ENCODE measurements around the gene ARIH2.

The ARIH2 gene

DNA sequence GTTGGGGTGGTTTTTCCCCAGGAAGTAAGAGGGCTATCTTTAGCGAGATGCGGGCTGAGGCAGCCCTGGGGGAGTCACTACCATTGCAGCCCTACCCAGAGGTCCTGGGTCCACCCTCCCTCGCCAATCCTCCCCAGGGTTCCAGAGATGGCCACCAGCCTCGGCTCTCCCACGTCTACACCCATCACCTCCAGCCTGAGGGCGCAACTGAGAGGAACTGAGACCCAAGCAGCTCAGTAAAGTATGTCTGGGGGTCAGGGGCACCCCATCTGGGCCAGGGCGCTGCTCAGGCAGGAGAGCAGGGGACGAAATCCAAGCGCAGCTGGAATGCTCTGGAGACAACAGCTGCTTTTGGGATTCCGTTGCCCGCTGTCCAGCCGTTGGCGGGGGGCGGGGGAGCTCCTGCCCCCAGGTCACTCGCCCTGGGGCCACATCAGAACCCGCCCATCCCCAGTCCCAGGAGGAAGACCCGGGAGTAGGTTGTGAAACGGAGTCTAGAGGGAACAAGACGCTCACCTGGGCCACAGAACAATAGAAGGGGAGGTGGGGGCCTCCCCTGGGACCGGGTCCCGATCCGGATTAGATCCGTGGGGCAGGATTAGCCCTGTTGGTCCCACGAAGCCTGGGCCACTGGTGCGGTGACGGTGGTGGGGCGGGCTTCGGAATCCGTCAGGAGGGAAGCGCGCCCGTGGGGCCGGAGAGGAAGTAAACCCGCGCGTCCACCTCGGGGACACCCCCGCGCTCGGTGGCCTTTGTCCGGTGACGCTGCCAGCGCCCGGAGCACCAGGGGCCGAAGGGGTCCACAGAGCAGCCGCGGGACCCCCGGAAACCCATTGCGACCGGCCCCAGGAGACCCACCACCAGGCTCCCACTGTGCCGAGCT is 101.9 kb downstream of the ARIH2 start:
- Histone ChIP-seq H2AFZ (ENCODE audit: low read depth, low read length) (no peak overlapping the region), H3K9me3 (ENCODE audit: control insufficient read depth, low read length) (no peaks in the 10 kb centered on the region), H2BK15ac (ENCODE audit: low read depth, poor library complexity, severe bottlenecking) (peak overlapping the region; percentile 17), H3K18ac (ENCODE audit: low read depth in 1 of 2, low read length in 2 of 2) (peak overlapping the region; percentile 85 to 93), H3K4me3 (ENCODE audit: insufficient read depth in 1 of 2, low read depth in 1 of 2, low read length in 2 of 2) (peak overlapping the region; percentile 72 to 94), H2BK120ac (ENCODE audit: low read depth, low read length) (no peak overlapping the region), H3K4me2 (ENCODE audit: low read length, poor library complexity, severe bottlenecking) (peak overlapping the region; percentile 79), H2AK5ac (ENCODE audit: low read length, severe bottlenecking) (peak overlapping the region; percentile 16), H3K4ac (ENCODE audit: low read depth in 1 of 2, low read length in 2 of 2) (peak overlapping the region; percentile 29 to 84), H3K27me3 (ENCODE audit: control insufficient read depth in 1 of 2, insufficient read depth in 1 of 2, low read length in 2 of 2) (no peaks in the 10 kb centered on the region), H2BK12ac (ENCODE audit: low read length in 2 of 2) (peak overlapping the region in 1 of 2 experiments; percentile 76), H2BK5ac (ENCODE audit: low read depth, low read length, poor library complexity, severe bottlenecking) (peak overlapping the region; percentile 66), H3K79me1 (replicated peaks; ENCODE audit: low read length, poor library complexity, severe bottlenecking) (peaks cover 17% of the 10 kb centered on the region), H3K36me3 (ENCODE audit: control insufficient read depth in 1 of 2, insufficient read depth in 2 of 2, low read depth in 1 of 2, low read length in 2 of 2) (peaks cover 44 to 45% of the 10 kb centered on the region in 2 experiments), H4K8ac (ENCODE audit: low read length) (peak overlapping the region; percentile 35), H3K23ac (ENCODE audit: low read length in 2 of 2) (peak overlapping the region in 1 of 2 experiments; percentile 34), H3K9ac (ENCODE audit: low read length) (peak overlapping the region; percentile 99), H3K4me1 (ENCODE audit: control insufficient read depth, insufficient read depth, low read depth, low read length) (peaks cover 31% of the 10 kb centered on the region), H4K91ac (ENCODE audit: low read length) (peak overlapping the region; percentile 57), H3K27ac (ENCODE audit: low read length, poor library complexity, severe bottlenecking) (peak overlapping the region; percentile 68), H3K14ac (ENCODE audit: low read length in 2 of 2) (peak overlapping the region in 1 of 2 experiments; percentile 35)
- DNase-seq, result peak; percentile 40
- WGBS, result 4% methylated on average over 51 of the region's 51 CpGs

DNA sequence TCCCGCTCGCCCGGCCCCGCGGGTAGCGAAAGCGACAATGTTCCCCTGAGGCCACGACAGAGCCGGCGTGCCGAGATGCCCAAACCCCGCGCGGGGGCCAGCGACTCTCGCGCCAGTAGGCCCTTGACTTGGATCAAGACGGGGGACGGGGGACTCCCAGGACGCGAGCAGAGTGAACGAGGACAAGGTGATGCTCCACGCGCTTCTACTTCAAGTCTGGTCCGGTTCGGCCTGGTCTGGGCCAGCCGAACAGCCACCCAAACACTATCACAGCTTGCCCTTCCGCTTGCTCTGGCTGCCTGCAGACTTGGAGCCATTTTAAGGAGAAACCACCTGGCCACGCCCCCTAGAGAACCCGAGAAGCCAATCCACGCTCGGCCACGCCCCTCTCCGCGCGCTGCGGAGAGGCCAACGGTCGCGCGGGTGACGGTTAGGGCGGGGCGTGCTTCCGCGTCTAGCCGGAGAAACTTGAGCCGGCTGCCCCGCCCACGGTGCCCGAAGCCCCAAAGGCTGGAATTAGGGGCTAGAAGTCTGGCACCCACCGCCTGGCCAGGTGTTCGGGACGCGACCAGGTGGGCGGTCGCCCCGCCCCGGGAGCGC is 102.7 kb downstream of the ARIH2 start:
- peak overlapping the region; percentile 98 for H2BK120ac ChIP-seq (ENCODE audit: low read depth, low read length)
- peak overlapping the region; percentile 79 for H3K4me2 ChIP-seq (ENCODE audit: low read length, poor library complexity, severe bottlenecking)
- H3K4me1 ChIP-seq (ENCODE audit: control insufficient read depth, insufficient read depth, low read depth, low read length), result peaks cover 31% of the 10 kb centered on the region
- H2BK5ac ChIP-seq (ENCODE audit: low read depth, low read length, poor library complexity, severe bottlenecking), result peak overlapping the region; percentile 83
- H3K18ac ChIP-seq (ENCODE audit: low read depth in 1 of 2, low read length in 2 of 2), result peak overlapping the region; percentile 97 to 98
- H3K4me3 ChIP-seq (ENCODE audit: insufficient read depth in 1 of 2, low read depth in 1 of 2, low read length in 2 of 2), result peak overlapping the region; percentile 84 to 94
- peak overlapping the region; percentile 99 for H3K9ac ChIP-seq (ENCODE audit: low read length)
- H3K79me1 ChIP-seq (replicated peaks; ENCODE audit: low read length, poor library complexity, severe bottlenecking), result peaks cover 21% of the 10 kb centered on the region
- no peaks in the 10 kb centered on the region for H3K27me3 ChIP-seq (ENCODE audit: control insufficient read depth in 1 of 2, insufficient read depth in 1 of 2, low read length in 2 of 2)
- peak overlapping the region; percentile 35 for H2AK5ac ChIP-seq (ENCODE audit: low read length, severe bottlenecking)
- peak overlapping the region in 1 of 2 experiments; percentile 93 for H3K14ac ChIP-seq (ENCODE audit: low read length in 2 of 2)
- peaks cover 44 to 45% of the 10 kb centered on the region in 2 experiments for H3K36me3 ChIP-seq (ENCODE audit: control insufficient read depth in 1 of 2, insufficient read depth in 2 of 2, low read depth in 1 of 2, low read length in 2 of 2)
- WGBS, result under 1% methylated on average over 60 of the region's 60 CpGs
- DNase-seq, result peak; percentile 98
- peak overlapping the region; percentile 80 for H3K27ac ChIP-seq (ENCODE audit: low read length, poor library complexity, severe bottlenecking)
- H2BK15ac ChIP-seq (ENCODE audit: low read depth, poor library complexity, severe bottlenecking), result peak overlapping the region; percentile 93
- peak overlapping the region; percentile 15 for H2AFZ ChIP-seq (ENCODE audit: low read depth, low read length)
- H3K4ac ChIP-seq (ENCODE audit: low read depth in 1 of 2, low read length in 2 of 2), result peak overlapping the region; percentile 92 to 99
- H4K91ac ChIP-seq (ENCODE audit: low read length), result peak overlapping the region; percentile 96
- H3K9me3 ChIP-seq (ENCODE audit: control insufficient read depth, low read length), result no peaks in the 10 kb centered on the region
- peak overlapping the region in 1 of 2 experiments; percentile 75 for H2BK12ac ChIP-seq (ENCODE audit: low read length in 2 of 2)
- H4K8ac ChIP-seq (ENCODE audit: low read length), result peak overlapping the region; percentile 96
- peak overlapping the region in 1 of 2 experiments; percentile 29 for H3K23ac ChIP-seq (ENCODE audit: low read length in 2 of 2)

- H2BK15ac ChIP-seq (ENCODE audit: low read depth, poor library complexity, severe bottlenecking), result peak within 1 kb of the TSS; percentile 93
- peak within 1 kb of the TSS; percentile 15 for H2AFZ ChIP-seq (ENCODE audit: low read depth, low read length)
- under 1% methylated on average over 77 of the region's 83 CpGs for WGBS
Observed at GRCh38 chr3:49021813-49022687, 103.4 kb downstream of the ARIH2 start, which contains the start of gene NDUFAF3. NDUFAF3 (plus strand) TSS chr3:49022121; CDS start chr3:49022145, 24 bp downstream.

More at GRCh38 chr3:49021813-49022687, 103.4 kb downstream of the ARIH2 start, which contains the start of gene NDUFAF3:
- H3K27me3 ChIP-seq (ENCODE audit: control insufficient read depth in 1 of 2, insufficient read depth in 1 of 2, low read length in 2 of 2), result no peaks in the 10 kb centered on the region
- peak within 1 kb of the TSS; percentile 92 to 99 for H3K4ac ChIP-seq (ENCODE audit: low read depth in 1 of 2, low read length in 2 of 2)
- H3K4me2 ChIP-seq (ENCODE audit: low read length, poor library complexity, severe bottlenecking), result peak within 1 kb of the TSS; percentile 79
- peak within 1 kb of the TSS in 1 of 2 experiments; percentile 75 for H2BK12ac ChIP-seq (ENCODE audit: low read length in 2 of 2)
- H3K9ac ChIP-seq (ENCODE audit: low read length), result peak within 1 kb of the TSS; percentile 99
- peak within 1 kb of the TSS; percentile 83 for H2BK5ac ChIP-seq (ENCODE audit: low read depth, low read length, poor library complexity, severe bottlenecking)
- H3K79me1 ChIP-seq (replicated peaks; ENCODE audit: low read length, poor library complexity, severe bottlenecking), result peaks cover 18% of the 10 kb centered on the region
- peak within 1 kb of the TSS; percentile 97 for H4K91ac ChIP-seq (ENCODE audit: low read length)
- peak within 1 kb of the TSS; percentile 80 for H3K27ac ChIP-seq (ENCODE audit: low read length, poor library complexity, severe bottlenecking)
- peak; percentile 94 for DNase-seq
- H2BK120ac ChIP-seq (ENCODE audit: low read depth, low read length), result peak within 1 kb of the TSS; percentile 98
- peaks cover 44 to 45% of the 10 kb centered on the region in 2 experiments for H3K36me3 ChIP-seq (ENCODE audit: control insufficient read depth in 1 of 2, insufficient read depth in 2 of 2, low read depth in 1 of 2, low read length in 2 of 2)
- peak within 1 kb of the TSS; percentile 97 to 98 for H3K18ac ChIP-seq (ENCODE audit: low read depth in 1 of 2, low read length in 2 of 2)
- no peaks in the 10 kb centered on the region for H3K9me3 ChIP-seq (ENCODE audit: control insufficient read depth, low read length)
- peak within 1 kb of the TSS; percentile 35 for H2AK5ac ChIP-seq (ENCODE audit: low read length, severe bottlenecking)
- peaks cover 25% of the 10 kb centered on the region for H3K4me1 ChIP-seq (ENCODE audit: control insufficient read depth, insufficient read depth, low read depth, low read length)
- H3K23ac ChIP-seq (ENCODE audit: low read length in 2 of 2), result peak within 1 kb of the TSS in 1 of 2 experiments; percentile 29
- H3K14ac ChIP-seq (ENCODE audit: low read length in 2 of 2), result peak within 1 kb of the TSS; percentile 68 to 93
- peak within 1 kb of the TSS; percentile 84 to 94 for H3K4me3 ChIP-seq (ENCODE audit: insufficient read depth in 1 of 2, low read depth in 1 of 2, low read length in 2 of 2)
- peak within 1 kb of the TSS; percentile 96 for H4K8ac ChIP-seq (ENCODE audit: low read length)

All from mesenchymal stem cell (in vitro differentiated cells and primary cell).